ENCODE data around the gene RLN3. TPM values are rescaled to one million over a fixed set of nuclear protein-coding genes. Genes with fewer than 3 reads are reported as not detected.
A peak's percentile ranks its signal among the peaks of the same experiment; 100 is the strongest.

RLN3 gene
- total and polyA plus RNA-seq, 10 of the 15 experiments (the other 5 are each of a cell fraction or from before 2014, with no cell fraction given) = not detected

GRCh38 chr19:14031719-14032480, 4.0 kb downstream of the RLN3 start, which contains the start of gene IL27RA:
Gene IL27RA (plus strand): TSS chr19:14031762. CDS start chr19:14031873, 111 bp downstream.
- Histone ChIP-seq H2AFZ (ENCODE audit: control insufficient read depth, low read depth, low read length) (peak within 1 kb of the TSS; percentile 83), H4K20me1 (ENCODE audit: control insufficient read depth, insufficient read depth) (no peaks in the 10 kb centered on the region), H3K4me1 (ENCODE audit: control insufficient read depth, insufficient read depth, low read length) (peaks cover 17% of the 10 kb centered on the region), H3K4me2 (ENCODE audit: control insufficient read depth, insufficient read depth) (peak within 1 kb of the TSS; percentile 88), H3K9ac (ENCODE audit: control insufficient read depth, insufficient read depth, low read length) (peak within 1 kb of the TSS; percentile 86), H3K27ac (ENCODE audit: control insufficient read depth, insufficient read depth) (peak within 1 kb of the TSS; percentile 91), H3K4me3 (peak within 1 kb of the TSS; percentile 97), H3K9me3 (replicated peaks; ENCODE audit: control insufficient read depth, insufficient read depth, low read length) (no peaks in the 10 kb centered on the region; the same call in 2 of the 3 replicates), H3K36me3 (ENCODE audit: control insufficient read depth in 2 of 2, insufficient read depth in 2 of 2, low read length in 1 of 2) (no peaks in the 10 kb centered on the region), H3K79me2 (ENCODE audit: control insufficient read depth, insufficient read depth, low read length) (peaks cover 10% of the 10 kb centered on the region), H3K27me3 (replicated peaks in 1 of 2; ENCODE audit: control insufficient read depth in 2 of 2, insufficient read depth in 2 of 2, low read length in 1 of 2) (no peaks in the 10 kb centered on the region)
- TSS peak; percentile 83 for BruUV-seq (replicated peaks)
- ChIA-PET POLR2A (interaction anchor here (0.6 to 4.1 kb wide), 20 partner anchors 9 to 1298 kb away, joined by 3 to 27 read pairs (median 4); partner anchors contain the start of genes RFX1 and TRIR), SMC1A (ENCODE audit: uncharacterized antibody, unreplicated experiment) (interaction anchor here (0.6 to 2.9 kb wide), 19 partner anchors 9 to 334 kb away, joined by 3 to 33 read pairs (median 6); partner anchors contain the start of gene RFX1), RAD21 (ENCODE audit: unreplicated experiment) (interaction anchor here (0.6 to 3.4 kb wide), 29 partner anchors 8 to 151 kb away, joined by 3 to 24 read pairs (median 5); partner anchors contain the start of genes ASF1B, CC2D1A, DCAF15 and MISP3), CTCF (interaction anchor here (0.7 to 4.4 kb wide), 21 partner anchors 10 to 153 kb away, joined by 3 to 38 read pairs (median 8); partner anchors contain the start of genes DCAF15, MISP3, PRKACA and RFX1)
- WGBS (ENCODE audit: insufficient coverage, insufficient replicate concordance, low lambda C conversion rate, missing lambda C conversion rate) = 1% methylated on average over 57 of the region's 63 CpGs
- peak; percentile 85 for ATAC-seq
- intact Hi-C loops (cut with micrococcal nuclease; ENCODE audit: unreplicated experiment) (loop anchor here (5.0 to 10.0 kb wide), 2 partner anchors 47 to 80 kb away; partner anchors contain the start of gene DCAF15), in situ Hi-C loops (cut with MboI) (no loop called here)
- peak; percentile 40 for DNase-seq (ENCODE audit: low read depth, low spot score)
- FAIRE-seq = peak; percentile 73
- peak; percentile 12; the same call in 1 of the 2 replicates for TF ChIP-seq BACH1 (IDR thresholded peaks at IDR 0.05; ENCODE audit: borderline replicate concordance)
- TF ChIP-seq PBX3 (IDR thresholded peaks at IDR 0.05; ENCODE audit: insufficient replicate concordance, low read depth, low read length) = no peak
- peak; percentile 82 for TF ChIP-seq LARP7 (IDR thresholded peaks at IDR 0.05)
- TF ChIP-seq NFYA (IDR thresholded peaks at IDR 0.05; ENCODE audit: borderline replicate concordance, low read depth, low read length) = no peak
- no peak for TF ChIP-seq NR2C2 (IDR thresholded peaks at IDR 0.05; ENCODE audit: borderline replicate concordance, control insufficient read depth, insufficient read length, low read depth)
- TF ChIP-seq BMI1 (IDR thresholded peaks at IDR 0.05; ENCODE audit: borderline replicate concordance) = no peak
- TF ChIP-seq ZNF687 (IDR thresholded peaks at IDR 0.05) = no peak
- TF ChIP-seq IKZF2 (IDR thresholded peaks at IDR 0.05) = peak; percentile 61 to 72
- TF ChIP-seq NFXL1 (IDR thresholded peaks at IDR 0.05; ENCODE audit: borderline replicate concordance) = no peak
- peak; percentile 42; the same call in 1 of the 2 replicates for TF ChIP-seq TAF1 (IDR thresholded peaks at IDR 0.05; ENCODE audit: borderline replicate concordance, low read depth, low read length)
- TF ChIP-seq MXI1 (IDR thresholded peaks at IDR 0.05; ENCODE audit: low read depth, low read length) = no peak
- no peak for TF ChIP-seq E2F8 (IDR thresholded peaks at IDR 0.05; ENCODE audit: low read depth, partially characterized antibody)
- TF ChIP-seq CBX5 (IDR thresholded peaks at IDR 0.05; ENCODE audit: low read depth) = 0 out of 2 replicates have a peak, but pooled peaks have one; percentile 16
